Fibroblast of villous mesenchyme (primary cell): Measurements from ENCODE around the gene SMARCA1. TPM values are rescaled to one million over a fixed set of nuclear protein-coding genes. Genes with fewer than 3 reads are reported as not detected.

ENCODE experiments used
- DNase-seq: peaks from one replicate; pipeline ENCODE4 v3.0.0-alpha.2; 2010; ENCODE audit warnings: low read depth
- H3K4me3 ChIP-seq: 2 replicates; pipeline ENCODE4 v1.5.1; 2011; ENCODE audit warnings: low read depth, mild to moderate bottlenecking, low read length
- total RNA-seq: library from RNA; depleted of rRNA; stranded (reverse); fragments of >200 nt; gene quantifications from 2 replicates; pipeline ENCODE4 v1.2.3, GENCODE V29; 2012
- TF ChIP-seq, protein P1 (sequence below): IDR thresholded peaks from 2 replicates; pipeline ENCODE4 v1.5.1; 2012; ENCODE audit warnings: low read depth, mild to moderate bottlenecking, low read length; ENCODE audit not compliant: insufficient read depth

The SMARCA1 gene
- total RNA-seq, 1 donor = 93.3 TPM

GRCh38 chrX:129520151-129520550, 3.1 kb downstream of the SMARCA1 start:
- TF ChIP-seq, protein P1, sequence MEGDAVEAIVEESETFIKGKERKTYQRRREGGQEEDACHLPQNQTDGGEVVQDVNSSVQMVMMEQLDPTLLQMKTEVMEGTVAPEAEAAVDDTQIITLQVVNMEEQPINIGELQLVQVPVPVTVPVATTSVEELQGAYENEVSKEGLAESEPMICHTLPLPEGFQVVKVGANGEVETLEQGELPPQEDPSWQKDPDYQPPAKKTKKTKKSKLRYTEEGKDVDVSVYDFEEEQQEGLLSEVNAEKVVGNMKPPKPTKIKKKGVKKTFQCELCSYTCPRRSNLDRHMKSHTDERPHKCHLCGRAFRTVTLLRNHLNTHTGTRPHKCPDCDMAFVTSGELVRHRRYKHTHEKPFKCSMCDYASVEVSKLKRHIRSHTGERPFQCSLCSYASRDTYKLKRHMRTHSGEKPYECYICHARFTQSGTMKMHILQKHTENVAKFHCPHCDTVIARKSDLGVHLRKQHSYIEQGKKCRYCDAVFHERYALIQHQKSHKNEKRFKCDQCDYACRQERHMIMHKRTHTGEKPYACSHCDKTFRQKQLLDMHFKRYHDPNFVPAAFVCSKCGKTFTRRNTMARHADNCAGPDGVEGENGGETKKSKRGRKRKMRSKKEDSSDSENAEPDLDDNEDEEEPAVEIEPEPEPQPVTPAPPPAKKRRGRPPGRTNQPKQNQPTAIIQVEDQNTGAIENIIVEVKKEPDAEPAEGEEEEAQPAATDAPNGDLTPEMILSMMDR = no peak
- no peak overlapping the region for H3K4me3 ChIP-seq
- no peak for DNase-seq

DNA sequence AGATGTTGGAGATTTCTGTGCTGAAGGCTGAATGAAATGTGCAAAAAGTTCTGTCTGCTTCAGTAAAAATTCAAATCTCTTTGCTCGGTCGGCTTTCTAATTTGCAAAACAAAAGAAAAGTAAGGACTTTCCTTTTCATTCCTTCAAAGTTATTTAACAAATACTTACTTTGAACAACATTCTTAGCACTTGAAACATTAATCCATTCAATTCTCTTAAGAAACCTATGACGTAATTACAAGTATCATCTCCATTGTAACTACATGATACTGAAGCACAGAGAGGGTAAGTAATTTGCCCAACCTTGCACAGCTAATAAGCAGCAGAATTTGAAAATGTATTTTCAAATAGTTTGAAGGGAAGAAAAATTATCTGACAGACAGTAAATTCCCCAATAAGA, 6.9 kb downstream of the SMARCA1 start:
- TF ChIP-seq, protein P1 = no peak
- DNase-seq = no peak
- H3K4me3 ChIP-seq = no peak overlapping the region

- DNase-seq = no peak
- H3K4me3 ChIP-seq = no peak overlapping the region
These were observed 10.9 kb downstream of the SMARCA1 start for GRCh38 chrX:129512409-129512808.

GRCh38 chrX:129511689-129512088, 11.6 kb downstream of the SMARCA1 start:
- DNase-seq = no peak
- TF ChIP-seq, protein P1 = no peak
- H3K4me3 ChIP-seq = no peak overlapping the region

More at GRCh38 chrX:129512409-129512808, 10.9 kb downstream of the SMARCA1 start:
- TF ChIP-seq, protein P1 = no peak

DNA sequence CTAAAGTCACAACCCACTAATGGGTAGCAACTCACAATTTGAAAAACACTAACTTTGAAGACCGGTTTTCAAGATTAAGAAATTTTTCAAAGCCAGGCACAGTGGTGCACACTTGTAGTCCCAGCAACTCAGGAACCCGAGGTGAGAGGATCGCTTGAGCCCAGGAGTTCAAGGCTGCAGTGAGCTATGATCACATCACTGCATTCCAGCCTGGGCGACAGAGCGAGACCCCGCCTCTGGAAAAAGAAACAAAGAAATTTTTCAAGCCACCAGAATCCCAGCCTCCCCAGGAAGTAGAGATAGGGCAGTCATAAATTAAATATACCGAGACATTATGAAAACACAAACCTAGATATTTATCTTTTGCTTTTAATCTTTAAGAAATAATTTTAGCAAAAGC, 13.0 kb downstream of the SMARCA1 start:
- TF ChIP-seq, protein P1 = no peak
- no peak overlapping the region for H3K4me3 ChIP-seq
- DNase-seq = no peak

DNA sequence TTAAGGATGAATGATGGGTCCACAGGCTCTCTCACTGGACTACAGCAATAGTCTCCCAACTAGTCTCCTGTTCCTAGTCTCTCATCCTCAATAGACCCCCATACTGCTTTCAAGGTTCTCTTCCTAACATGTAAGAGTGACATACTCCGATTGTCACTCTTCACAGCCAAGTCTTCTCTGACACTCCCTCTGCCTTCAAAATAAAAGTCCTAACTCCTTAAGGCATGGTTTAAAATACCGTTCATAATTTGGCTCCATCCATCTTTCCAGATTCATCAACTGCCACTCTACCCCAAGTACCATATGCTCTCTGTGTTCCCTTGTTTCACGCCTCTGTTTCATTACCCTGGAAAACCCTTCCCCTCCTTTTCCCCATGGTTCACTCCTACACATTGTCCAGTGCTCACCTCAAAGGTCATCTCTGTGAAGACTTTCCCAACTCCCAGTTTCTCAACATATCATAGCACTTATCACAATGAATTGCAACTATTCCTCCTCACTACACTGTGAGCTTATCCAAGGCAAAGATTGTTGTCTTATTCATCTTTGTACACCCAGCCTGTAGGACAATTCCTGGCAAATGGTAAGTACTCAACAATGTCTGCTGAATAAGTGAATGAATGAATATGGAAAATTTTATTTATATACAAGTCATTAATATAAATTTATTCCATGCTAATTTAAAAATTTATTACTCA, 26.0 kb downstream of the SMARCA1 start:
- no peak for DNase-seq
- no peak overlapping the region for H3K4me3 ChIP-seq
- TF ChIP-seq, protein P1 = no peak

GRCh38 chrX:129496625-129497024, 26.7 kb downstream of the SMARCA1 start:
- TF ChIP-seq, protein P1 = no peak
- peak; percentile 20 for DNase-seq
- no peak overlapping the region for H3K4me3 ChIP-seq
